Activated CD4-positive, alpha-beta T cell treated with anti-CD3 and anti-CD28 coated beads, Interleukin-2, amount 50 U/mL, for 1 hour (primary cell): ENCODE measurements around the gene IL16.
"Not testable (repeated sequence)": the region's sequence is repeated elsewhere in the genome, so short reads cannot be mapped to it uniquely, and the experiment has no call there.

ENCODE experiments used
- DNase-seq: peaks from one replicate; pipeline ENCODE4 v3.0.0-alpha.2; 2020

The IL16 gene

GRCh38 chr15:81343371-81343770 is 146.7 kb downstream of the IL16 start:
- DNase-seq = no peak

DNA sequence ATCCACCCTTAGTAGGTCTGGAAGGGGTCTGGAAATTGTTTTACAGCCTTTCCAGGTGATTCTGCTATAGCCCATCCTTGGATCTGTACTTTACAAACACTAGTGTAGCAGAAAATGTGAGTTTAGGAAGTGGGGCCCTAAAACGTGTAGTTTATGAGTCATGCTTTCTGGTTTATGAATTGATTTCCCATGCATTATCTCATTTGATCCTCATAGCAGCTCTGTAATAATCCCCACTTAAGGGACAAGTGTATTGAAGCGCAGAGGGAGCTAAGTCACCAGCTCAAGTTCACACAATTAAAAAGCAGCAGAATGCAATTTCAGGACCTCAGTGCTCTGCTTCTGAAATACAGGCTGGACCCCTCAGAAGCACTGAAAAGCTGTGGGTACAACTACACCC is 149.9 kb downstream of the IL16 start:
- DNase-seq = no peak

GRCh38 chr15:81347910-81348309 is 151.2 kb downstream of the IL16 start:
- no peak for DNase-seq

GRCh38 chr15:81348691-81349090 is 152.0 kb downstream of the IL16 start:
- not testable (repeated sequence) for DNase-seq

DNA sequence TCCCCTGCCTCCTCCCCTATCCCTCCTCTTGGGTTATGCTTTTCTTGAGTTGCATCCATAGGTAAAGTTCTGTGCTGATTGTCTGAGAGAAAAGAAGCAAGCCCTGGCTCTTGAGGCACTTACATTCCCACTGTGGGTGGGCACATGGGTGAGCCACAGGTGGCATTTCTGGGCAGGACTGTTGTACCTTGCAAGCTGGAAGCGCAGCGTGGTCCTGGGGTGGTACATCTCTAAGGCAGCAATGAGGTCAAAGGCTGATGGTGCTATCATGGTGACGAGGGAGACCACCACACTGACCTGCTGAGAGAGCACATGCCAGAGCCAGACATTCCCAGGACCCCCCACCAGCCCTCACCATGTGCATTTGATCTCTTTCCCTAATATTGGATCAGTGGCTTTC is 152.6 kb downstream of the IL16 start:
- DNase-seq = no peak

DNA sequence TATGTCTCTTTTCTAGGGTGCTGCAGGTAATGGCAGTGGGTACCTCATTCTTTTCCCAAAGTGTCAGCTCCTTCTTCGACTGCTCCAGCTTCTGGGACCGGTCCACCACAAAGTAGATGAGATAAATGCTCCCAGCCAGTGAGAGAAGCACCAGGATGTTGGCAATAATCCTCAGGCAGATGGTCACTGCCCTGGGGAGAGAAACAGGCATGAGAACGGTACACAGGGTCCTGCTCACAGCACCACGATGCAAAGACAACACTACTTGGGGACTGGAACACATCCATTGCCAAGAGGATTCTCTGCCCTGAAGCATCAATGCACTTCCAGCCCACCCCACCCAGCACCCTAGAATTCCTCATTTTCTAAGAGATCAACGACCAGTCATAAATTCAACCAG is 155.0 kb downstream of the IL16 start:
- no peak for DNase-seq

- DNase-seq = no peak
These were observed 159.6 kb downstream of the IL16 start for GRCh38 chr15:81356252-81356651.

- no peak for DNase-seq
These were observed 160.6 kb downstream of the IL16 start for GRCh38 chr15:81357180-81357686.

DNA sequence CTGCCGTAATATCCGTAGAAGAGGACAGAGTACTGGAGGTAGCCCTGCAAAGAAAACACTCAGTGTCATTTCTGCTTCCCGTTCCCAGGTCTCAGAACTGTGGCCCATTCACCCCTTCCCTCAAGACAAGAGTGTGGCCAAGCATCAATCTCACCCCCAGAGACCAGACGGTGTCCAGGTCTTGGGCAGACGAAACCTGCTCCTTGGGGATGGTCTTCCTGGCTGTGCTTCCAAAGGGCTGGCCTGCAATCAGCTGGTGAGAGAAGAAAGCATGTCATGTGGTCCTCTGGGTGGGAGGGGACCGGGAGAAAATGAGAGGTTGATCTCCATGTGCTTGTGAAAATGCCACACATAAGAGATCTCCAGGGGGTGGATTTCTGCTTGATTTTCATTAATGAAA is 161.6 kb downstream of the IL16 start:
- no peak for DNase-seq

DNA sequence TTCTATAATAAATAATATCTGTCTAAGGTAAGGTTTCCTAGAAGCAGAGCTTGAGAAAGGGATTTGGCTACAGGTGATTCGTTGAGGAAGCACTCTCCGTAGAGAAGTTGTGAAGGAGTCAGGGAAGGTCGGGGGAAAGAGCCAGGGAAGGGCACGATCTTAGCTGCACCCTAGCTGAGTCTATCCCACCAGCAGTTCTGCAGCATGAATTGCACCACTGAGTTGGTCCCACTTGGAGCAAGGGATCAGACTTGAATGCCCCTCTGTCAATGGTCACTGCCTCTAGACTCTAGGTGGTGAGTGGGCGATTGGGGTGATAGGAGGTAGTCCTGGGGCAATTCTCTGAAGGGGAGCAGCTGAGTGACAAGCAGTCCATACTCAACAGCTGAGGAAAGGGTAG is 163.8 kb downstream of the IL16 start:
- no peak for DNase-seq

- DNase-seq = no peak
These were observed 165.2 kb downstream of the IL16 start for GRCh38 chr15:81361891-81362290.

DNA sequence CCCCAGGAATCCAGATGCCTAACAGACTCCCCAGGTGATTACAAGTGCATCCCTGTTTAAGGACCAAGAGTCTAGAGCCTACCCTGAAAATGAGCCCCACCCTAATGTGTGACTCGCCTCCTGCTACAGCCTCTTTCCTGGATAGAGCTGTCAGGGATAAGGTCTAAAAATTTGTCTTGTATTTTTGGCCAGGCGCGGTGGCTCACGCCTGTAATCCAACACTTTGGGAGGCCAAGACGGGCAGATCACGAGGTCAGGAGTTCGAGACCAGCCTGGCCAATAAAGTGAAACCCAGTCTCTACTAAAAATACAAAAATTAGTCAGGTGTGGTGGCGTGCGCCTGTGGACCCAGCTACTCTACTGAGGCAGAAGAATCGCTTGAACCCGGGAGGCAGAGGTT is 166.1 kb downstream of the IL16 start:
- no peak for DNase-seq

DNA sequence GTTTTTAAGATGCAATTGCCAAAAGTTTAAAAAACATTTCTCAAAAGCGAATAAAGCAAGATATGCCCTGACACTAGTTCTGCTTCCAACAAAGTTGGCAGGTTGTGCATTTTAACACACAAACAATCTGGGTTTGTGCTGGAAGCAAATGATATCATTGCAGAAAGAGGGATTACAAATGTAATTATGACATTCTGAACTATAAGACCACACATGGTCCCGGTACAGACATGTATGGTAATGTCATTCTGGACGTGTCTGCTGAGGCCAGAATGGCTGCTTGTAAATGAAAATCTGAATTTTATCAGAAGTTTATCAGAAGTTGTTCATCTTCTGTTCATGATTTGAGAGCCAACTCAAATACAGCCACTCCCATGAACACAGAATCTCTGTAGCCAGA is 166.6 kb downstream of the IL16 start:
- no peak for DNase-seq
